GM12865 (cell line): ENCODE measurements around the gene SLC25A19.
A peak's percentile ranks its signal among the peaks of the same experiment; 100 is the strongest.
"Not testable (repeated sequence)": the region's sequence is repeated elsewhere in the genome, so short reads cannot be mapped to it uniquely, and the experiment has no call there.

ENCODE experiments used
- DNase-seq: peaks from one replicate; pipeline ENCODE4 v3.0.0; 2010; ENCODE audit warnings: low read depth
- H3K4me3 ChIP-seq: 2 replicates; pipeline ENCODE4 v1.5.1; 2011; ENCODE audit warnings: mild to moderate bottlenecking, low read depth, low read length, control low read depth
- CTCF ChIP-seq: IDR thresholded peaks from 2 replicates; pipeline ENCODE4 v1.5.1; 2011; ENCODE audit warnings: low read length, control low read depth, low read depth, inconsistent platforms; ENCODE audit not compliant: insufficient read depth; ENCODE audit errors: missing control alignments

Gene SLC25A19

GRCh38 chr17:75301502-75302206, 12.4 kb upstream of the SLC25A19 start:
- DNase-seq, result no peak
- no peak overlapping the region for H3K4me3 ChIP-seq
- TF ChIP-seq CTCF, result no peak

DNA sequence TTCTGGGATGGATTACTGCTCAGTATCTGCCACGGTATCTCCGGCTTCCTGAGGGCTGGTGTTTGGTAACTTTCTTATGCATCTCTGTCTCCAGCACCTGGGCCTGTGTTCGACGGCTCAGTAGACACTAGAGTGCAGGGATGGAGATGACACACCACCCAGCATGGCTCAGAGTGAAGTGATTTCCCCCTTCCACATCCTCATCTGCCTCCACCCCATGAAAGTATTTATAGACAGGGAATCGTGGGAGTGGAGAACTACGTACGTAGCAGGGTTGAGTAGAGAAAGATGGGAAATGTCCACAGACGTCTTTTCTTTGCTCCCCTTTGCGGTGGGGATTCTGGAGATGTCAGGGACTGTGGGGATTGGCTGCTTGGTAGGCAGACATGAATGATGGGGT, 11.8 kb upstream of the SLC25A19 start:
- DNase-seq, result no peak
- TF ChIP-seq CTCF, result no peak
- H3K4me3 ChIP-seq, result no peak overlapping the region

DNA sequence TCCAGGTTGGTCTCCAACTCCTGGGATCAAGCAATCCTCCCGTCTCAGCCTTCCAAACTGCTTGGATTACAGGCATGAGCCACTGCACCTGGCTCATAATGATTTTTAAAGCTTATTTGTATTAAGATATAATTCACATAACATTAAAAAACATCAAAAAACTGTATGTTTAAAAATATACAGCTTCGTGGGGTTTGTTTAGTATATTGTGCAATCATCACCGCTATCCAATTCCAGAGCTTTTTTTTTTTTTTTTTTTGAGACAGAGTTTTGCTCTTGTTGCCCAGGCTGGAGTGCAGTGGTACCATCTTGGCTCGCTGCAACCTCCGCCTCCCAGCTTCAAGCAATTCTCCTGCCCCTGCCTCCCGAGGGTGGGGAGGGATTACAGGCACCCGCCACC, 11.0 kb upstream of the SLC25A19 start:
- no peak for DNase-seq
- no peak overlapping the region for H3K4me3 ChIP-seq
- TF ChIP-seq CTCF, result no peak

DNA sequence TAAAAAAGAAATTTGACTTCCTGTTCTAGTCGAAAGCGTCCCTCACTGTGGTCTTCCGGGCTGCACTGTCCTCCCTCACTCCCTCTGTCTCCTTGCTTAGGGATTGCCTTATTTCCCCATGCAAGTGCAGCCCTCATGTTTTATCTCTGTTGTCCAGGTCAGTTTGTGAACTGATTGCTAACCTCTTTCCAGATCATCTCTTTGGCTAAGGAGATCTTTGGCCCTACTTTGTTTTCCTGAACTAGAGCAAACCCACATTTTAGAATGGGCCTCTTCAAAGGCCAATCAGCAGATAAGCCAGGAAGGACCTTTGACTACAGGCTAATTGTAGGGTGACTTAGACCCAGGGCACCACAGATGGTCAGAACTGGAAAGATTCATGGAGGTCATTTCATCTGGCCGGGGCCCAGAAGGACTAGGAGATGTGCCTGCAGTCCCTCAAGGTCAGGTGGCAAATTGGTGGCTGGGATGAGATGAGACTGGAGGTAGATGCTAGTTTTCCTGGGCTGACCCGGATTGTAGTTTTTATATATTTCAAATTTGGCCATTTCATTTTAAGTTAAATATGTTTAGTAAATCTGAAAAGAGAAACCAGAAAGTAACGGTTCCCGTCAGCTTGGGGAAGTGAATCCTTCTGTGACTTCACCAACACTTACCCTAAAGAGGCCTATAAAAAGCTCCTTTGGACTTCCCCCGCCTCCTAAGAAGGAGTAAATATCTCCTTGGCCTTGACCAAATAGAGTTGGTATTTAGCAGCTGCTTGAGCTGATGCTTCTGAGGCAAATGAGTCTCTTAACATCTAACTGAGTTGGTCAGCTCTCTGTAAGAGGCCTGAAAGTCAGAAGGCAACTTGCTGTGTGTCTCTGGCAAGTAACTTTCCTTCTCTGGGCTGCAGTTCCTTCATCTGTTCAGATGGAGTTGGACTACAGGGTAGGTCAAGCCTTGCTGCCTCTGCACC, 6.2 kb upstream of the SLC25A19 start:
- peak; percentile 96 for DNase-seq
- TF ChIP-seq CTCF, result no peak
- H3K4me3 ChIP-seq, result peak overlapping the region; percentile 57

- not testable (repeated sequence) for DNase-seq, H3K4me3 ChIP-seq
These were observed 3.7 kb upstream of the SLC25A19 start for GRCh38 chr17:75292810-75293448.

DNA sequence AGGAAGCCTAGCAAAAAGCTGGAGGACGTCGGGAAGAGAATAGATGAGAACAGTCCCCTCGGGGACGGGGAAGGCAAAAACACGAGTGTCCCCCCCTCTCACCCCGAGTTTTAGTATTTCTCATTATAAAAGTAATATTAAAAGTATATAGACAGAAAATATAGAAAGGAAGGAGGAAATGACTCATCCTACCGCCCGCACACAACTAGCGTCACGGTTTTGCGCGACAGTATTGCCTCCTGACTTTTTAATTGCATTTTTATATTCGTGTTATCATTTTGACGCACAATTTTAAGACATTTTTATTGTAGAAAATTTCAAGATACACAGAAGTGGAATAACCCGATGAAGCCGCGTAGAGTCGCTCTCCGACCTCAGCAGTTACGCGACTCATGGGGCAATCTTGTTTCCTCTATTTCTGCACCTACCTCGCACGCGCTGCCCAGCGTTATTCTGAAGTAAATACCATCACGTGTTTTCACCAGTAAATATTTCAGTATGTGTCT, 652 bp upstream of the SLC25A19 start:
- peak; percentile 90 for DNase-seq

More for the DNA sequence above, 652 bp upstream of the SLC25A19 start:
- peak; percentile 52 for TF ChIP-seq CTCF
- peak overlapping the region; percentile 56 for H3K4me3 ChIP-seq
